H1 (cell line): ENCODE results near the gene PDIA5. TPM values are rescaled to one million over a fixed set of nuclear protein-coding genes. Genes with fewer than 3 reads are reported as not detected.

Experiments
- CTCF ChIA-PET: fragments of 300-600 bp; sonication (Branson Sonifier 250); formaldehyde crosslinking; loops from one replicate; lab custom pipeline; 2021; ENCODE audit not compliant: partially characterized antibody; lab: Charles Lee
- POLR2A ChIA-PET: fragments of 300-600 bp; sonication (Branson Sonifier 250); formaldehyde crosslinking; loops from one replicate; lab custom pipeline; 2021; ENCODE audit warnings: inconsistent platforms; ENCODE audit not compliant: partially characterized antibody; lab: Charles Lee
- DNase-seq, 2 experiments: peaks; one replicate each; pipeline versions ENCODE4 v3.0.0 to v3.0.0-alpha.2; 2010 to 2022; ENCODE audit warnings: low spot score in 2 of 2, low read depth in 1 of 2, mixed read lengths in 1 of 2
- FAIRE-seq: peaks from 2 replicates; lab custom pipeline; 2011; peaks lifted over from hg19 to GRCh38; lab: Jason Lieb, UNC
- H2AFZ ChIP-seq: 2 replicates; pipeline ENCODE4 v1.8.1; 2012; ENCODE audit warnings: low read length, inconsistent platforms
- H2AK5ac ChIP-seq: 2 replicates; pipeline ENCODE4 v1.6.1; 2013; ENCODE audit warnings: low read depth, low read length
- H2BK120ac ChIP-seq: replicated peaks from 2 replicates; pipeline ENCODE3; 2013; ENCODE audit warnings: low read depth, low read length, inconsistent platforms
- H2BK12ac ChIP-seq: 2 replicates; pipeline ENCODE4 v1.6.1; 2013; ENCODE audit warnings: low read depth, low read length
- H2BK15ac ChIP-seq: 2 replicates; pipeline ENCODE4 v1.6.1; 2013; ENCODE audit warnings: low read length
- H2BK20ac ChIP-seq: 2 replicates; pipeline ENCODE4 v1.6.1; 2013; ENCODE audit warnings: low read length
- H2BK5ac ChIP-seq: 2 replicates; pipeline ENCODE4 v1.6.1; 2013; ENCODE audit warnings: low read depth, low read length
- H3K14ac ChIP-seq: 2 replicates; pipeline ENCODE4 v1.6.1; 2013; ENCODE audit warnings: inconsistent platforms; ENCODE audit not compliant: insufficient read length
- H3K18ac ChIP-seq: 2 replicates; pipeline ENCODE4 v1.6.1; 2013; ENCODE audit warnings: low read length; ENCODE audit errors: extremely low read depth
- H3K23ac ChIP-seq: 2 replicates; pipeline ENCODE4 v1.6.1; 2013; ENCODE audit warnings: inconsistent platforms; ENCODE audit not compliant: insufficient read length
- H3K23me2 ChIP-seq: 2 replicates; pipeline ENCODE4 v1.6.1; 2013; ENCODE audit warnings: low read depth, low read length
- H3K27ac ChIP-seq: 2 replicates; pipeline ENCODE4 v1.6.1; 2011; ENCODE audit warnings: low read depth, low read length, inconsistent platforms
- H3K27me3 ChIP-seq, 4 experiments: replicated peaks in 1 of 4; 1 replicate in 1 of 4; 2 replicates in 3 of 4; pipeline versions ENCODE4 v1.6.1 to v1.8.1; 2011 to 2013; ENCODE audit warnings: low read length in 3 of 4, mild to moderate bottlenecking in 3 of 4, inconsistent platforms in 2 of 4, mixed read lengths in 2 of 4, moderate library complexity in 1 of 4; ENCODE audit not compliant: control insufficient read depth in 3 of 4, insufficient read depth in 3 of 4; ENCODE audit errors: extremely low read depth in 1 of 4
- H3K36me3 ChIP-seq, 4 experiments: 2 replicates each; pipeline versions ENCODE4 v1.6.1 to v1.8.1; 2011 to 2013; ENCODE audit warnings: mild to moderate bottlenecking in 4 of 4, low read length in 3 of 4, moderate library complexity in 2 of 4, control low read depth in 1 of 4, inconsistent platforms in 1 of 4; ENCODE audit not compliant: insufficient read depth in 4 of 4, control insufficient read depth in 2 of 4
- H3K4ac ChIP-seq: replicated peaks from 2 replicates; pipeline ENCODE3; 2013; ENCODE audit warnings: low read length, low read depth, mixed read lengths, inconsistent platforms; ENCODE audit not compliant: insufficient read length
- H3K4me1 ChIP-seq, 4 experiments: replicated peaks in 1 of 4; 1 replicate in 1 of 4; 2 replicates in 3 of 4; pipeline versions ENCODE4 v1.6.1 to v1.8.1; 2011 to 2013; ENCODE audit warnings: low read length in 3 of 4, inconsistent platforms in 2 of 4, mixed read lengths in 1 of 4; ENCODE audit not compliant: insufficient read depth in 4 of 4, control insufficient read depth in 3 of 4
- H3K4me2 ChIP-seq, 2 experiments: 2 replicates each; pipeline versions ENCODE4 v1.6.1 to v1.8.1; 2011 to 2013; ENCODE audit warnings: low read depth in 2 of 2, low read length in 2 of 2, control low read depth in 1 of 2, inconsistent platforms in 1 of 2, mild to moderate bottlenecking in 1 of 2; ENCODE audit not compliant: insufficient read depth in 1 of 2
- H3K4me3 ChIP-seq, 4 experiments: fragments of 200-600, 300-600 bp in 1 of 4; sonication (generic), shearing (Covaris generic), sonication (Bioruptor Twin) in 1 of 4; 2 replicates each; pipeline versions ENCODE4 v1.5.1 to v1.8.1; 2011 to 2016; ENCODE audit warnings: low read length in 4 of 4, low read depth in 3 of 4, control low read depth in 2 of 4, inconsistent platforms in 2 of 4, mild to moderate bottlenecking in 2 of 4, mixed read lengths in 1 of 4, moderate library complexity in 1 of 4; ENCODE audit not compliant: insufficient read depth in 2 of 4; ENCODE audit errors: extremely low read depth in 1 of 4
- H3K56ac ChIP-seq: replicated peaks from 2 replicates; pipeline ENCODE3; 2013; ENCODE audit warnings: low read depth, mild to moderate bottlenecking, mixed read lengths, low read length, inconsistent platforms; ENCODE audit not compliant: insufficient read length
- H3K79me1 ChIP-seq: 2 replicates; pipeline ENCODE4 v1.6.1; 2013; ENCODE audit warnings: low read depth, low read length, control low read depth
- H3K79me2 ChIP-seq, 2 experiments: 2 replicates each; pipeline versions ENCODE4 v1.6.1 to v1.8.1; 2012 to 2013; ENCODE audit warnings: low read length in 2 of 2, mild to moderate bottlenecking in 2 of 2, inconsistent platforms in 1 of 2; ENCODE audit not compliant: insufficient read depth in 2 of 2, control insufficient read depth in 1 of 2
- H3K9ac ChIP-seq, 4 experiments: replicated peaks in 1 of 4; 1 replicate in 1 of 4; 2 replicates in 3 of 4; pipeline versions ENCODE4 v1.6.1 to v1.8.1; 2011 to 2013; ENCODE audit warnings: low read depth in 3 of 4, low read length in 3 of 4, control low read depth in 2 of 4, mild to moderate bottlenecking in 2 of 4, moderate library complexity in 2 of 4, inconsistent platforms in 1 of 4; ENCODE audit errors: extremely low read depth in 1 of 4
- H3K9me3 ChIP-seq, 2 experiments: 2 replicates each; pipeline versions ENCODE4 v1.6.1 to v1.8.1; 2012 to 2013; ENCODE audit warnings: mild to moderate bottlenecking in 2 of 2, moderate library complexity in 2 of 2, control low read depth in 1 of 2, inconsistent platforms in 1 of 2, low read depth in 1 of 2, low read length in 1 of 2, mixed read lengths in 1 of 2; ENCODE audit not compliant: insufficient read depth in 2 of 2
- H4K20me1 ChIP-seq, 2 experiments: replicated peaks in 1 of 2; 2 replicates each; pipeline versions ENCODE3 to v1.8.1; 2011 to 2013; ENCODE audit warnings: inconsistent platforms in 2 of 2, low read length in 2 of 2, mild to moderate bottlenecking in 1 of 2; ENCODE audit not compliant: insufficient read depth in 2 of 2, control insufficient read depth in 1 of 2
- H4K5ac ChIP-seq: 2 replicates; pipeline ENCODE4 v1.6.1; 2013; ENCODE audit warnings: low read length, low read depth, mixed read lengths, inconsistent platforms; ENCODE audit not compliant: insufficient read length
- H4K8ac ChIP-seq: 2 replicates; pipeline ENCODE4 v1.8.0; 2013; ENCODE audit warnings: mild to moderate bottlenecking, moderate library complexity, low read length, inconsistent platforms; ENCODE audit not compliant: insufficient read depth; ENCODE audit errors: extremely low read depth
- H4K91ac ChIP-seq: replicated peaks from 2 replicates; pipeline ENCODE3; 2013; ENCODE audit warnings: low read length, mixed read lengths, inconsistent platforms; ENCODE audit not compliant: insufficient read length
- BRCA1 ChIP-seq: IDR thresholded peaks from 2 replicates; pipeline ENCODE4 v1.6.1; 2012; ENCODE audit warnings: low read depth, low read length, improper control_type of control experiment
- E2F6 ChIP-seq: IDR thresholded peaks from 2 replicates; pipeline ENCODE4 v1.6.1; 2012; ENCODE audit warnings: inconsistent platforms
- SP1 ChIP-seq: IDR thresholded peaks from 2 replicates; pipeline ENCODE4 v1.6.1; 2011; ENCODE audit warnings: low read depth, low read length
- WGBS, 2 experiments: shearing (Covaris generic) in 1 of 2; methylation state at CpG; one replicate each; pipeline versions ENCODE4 v1.1.6 to v1.1.7; 2013 to 2015; ENCODE audit warnings: low lambda C conversion rate in 2 of 2, mixed read lengths in 2 of 2, inconsistent platforms in 1 of 2, low coverage in 1 of 2, missing lambda C conversion rate in 1 of 2; ENCODE audit not compliant: insufficient replicate concordance in 2 of 2, insufficient coverage in 1 of 2, insufficient read length in 1 of 2; ENCODE audit errors: extremely low coverage in 1 of 2, missing lambda C conversion rate in 1 of 2; 5-methylcytosine and 5-hydroxymethylcytosine counted together
- polyA plus RNA-seq, 7 experiments: library from polyadenylated mRNA; depleted of rRNA in 3 of 7; stranded (reverse) in 5 of 7; unstranded in 2 of 7; fragments of >200 nt in 5 of 7; fragments of 200-250 nt in 2 of 7; gene quantifications; 1 replicate in 5 of 7; 2 replicates in 1 of 7; 4 replicates in 1 of 7; pipeline versions ENCODE4 v1.2.1 to v1.2.3, GENCODE V29; 2011 to 2013; ENCODE audit warnings: missing spikeins in 2 of 7, mixed read lengths in 2 of 7
- total RNA-seq: library from RNA; stranded (reverse); fragmentation: NEBNext Ultra II Directional; extraction: Animal tissue kit (Norgen Biotek cat#: 25700); gene quantifications from 2 replicates; pipeline ENCODE4 v1.2.1, GENCODE V29; 2021

The PDIA5 gene
- total and polyA plus RNA-seq, 2 of the 8 experiments (the other 6 are each of a cell fraction or from before 2014, with no cell fraction given): 18.2 to 32.8 TPM

DNA sequence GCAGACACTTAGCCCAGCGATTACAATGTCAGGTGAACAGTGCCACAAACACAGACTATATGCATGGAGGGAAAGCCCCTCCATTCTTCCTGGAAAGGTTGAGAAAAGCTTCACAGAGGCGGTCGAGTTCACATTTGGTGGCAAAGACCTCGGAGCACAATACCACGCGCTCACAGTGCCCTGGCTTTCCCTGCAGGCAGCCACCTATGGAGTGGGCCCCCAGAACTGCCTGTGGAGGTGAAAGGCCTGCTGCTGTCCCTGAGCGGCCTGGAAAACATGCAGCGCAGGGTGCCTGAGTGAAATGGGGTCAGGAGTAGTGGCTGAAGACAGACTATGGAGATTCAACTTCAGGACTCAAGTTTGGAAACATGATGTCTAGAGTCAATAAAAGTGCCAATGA lies 26.9 kb downstream of the PDIA5 start:
- no peak for TF ChIP-seq SP1
- no peak for TF ChIP-seq BRCA1
- TF ChIP-seq E2F6: no peak
- H3K14ac ChIP-seq: no peak overlapping the region
- no peak overlapping the region; the same call in 1 of the 2 replicates for H4K8ac ChIP-seq
- no peak overlapping the region for H3K27ac ChIP-seq
- DNase-seq (no peak), FAIRE-seq (no peak)
- H2AK5ac ChIP-seq: no peak overlapping the region
- H3K4me2 ChIP-seq: no peak overlapping the region
- peaks cover 0 to 5% of the 10 kb centered on the region in 2 experiments; a peak in 1 of 4 replicates for H3K79me2 ChIP-seq
- no peaks in the 10 kb centered on the region for H3K9me3 ChIP-seq
- no peak overlapping the region for H3K18ac ChIP-seq
- H3K56ac ChIP-seq: no peak overlapping the region
- no peak overlapping the region for H4K5ac ChIP-seq
- ChIA-PET POLR2A (interaction anchor here (1.2 kb wide), 1 partner anchor 12 kb away, joined by 3 read pairs; no protein-coding TSS in a partner anchor), CTCF (interaction anchor here (0.8 to 2.2 kb wide), 8 partner anchors 10 to 165 kb away, joined by 3 to 7 read pairs (median 4); no protein-coding TSS in a partner anchor)
- peaks cover 4 to 9% of the 10 kb centered on the region in 2 experiments for H4K20me1 ChIP-seq
- no peak overlapping the region for H4K91ac ChIP-seq
- no peak overlapping the region for H2BK5ac ChIP-seq
- H3K23ac ChIP-seq: no peak overlapping the region
- no peaks in the 10 kb centered on the region for H3K23me2 ChIP-seq
- H2BK15ac ChIP-seq: no peak overlapping the region
- no peak overlapping the region for H3K9ac ChIP-seq
- no peak overlapping the region for H3K4ac ChIP-seq
- H3K36me3 ChIP-seq: peaks cover 0 to 9% (median 3%) of the 10 kb centered on the region in 4 experiments; a peak in 3 of 8 replicates
- H3K27me3 ChIP-seq: no peaks in the 10 kb centered on the region
- H2AFZ ChIP-seq: no peak overlapping the region
- no peak overlapping the region for H3K4me3 ChIP-seq
- peaks cover 10% of the 10 kb centered on the region for H3K79me1 ChIP-seq
- WGBS, 2 experiments: 88% methylated on average over 8 of the region's 8 CpGs; no CpG with 5 or more reads in 1 of the 2 experiments
- H2BK20ac ChIP-seq: no peak overlapping the region
- H2BK12ac ChIP-seq: no peak overlapping the region
- H3K4me1 ChIP-seq: peaks cover 0 to 19% (median 8%) of the 10 kb centered on the region in 4 experiments; a peak in 6 of 7 replicates
- no peak overlapping the region for H2BK120ac ChIP-seq
